ENCODE measurements around the gene NXPH3.

DNA sequence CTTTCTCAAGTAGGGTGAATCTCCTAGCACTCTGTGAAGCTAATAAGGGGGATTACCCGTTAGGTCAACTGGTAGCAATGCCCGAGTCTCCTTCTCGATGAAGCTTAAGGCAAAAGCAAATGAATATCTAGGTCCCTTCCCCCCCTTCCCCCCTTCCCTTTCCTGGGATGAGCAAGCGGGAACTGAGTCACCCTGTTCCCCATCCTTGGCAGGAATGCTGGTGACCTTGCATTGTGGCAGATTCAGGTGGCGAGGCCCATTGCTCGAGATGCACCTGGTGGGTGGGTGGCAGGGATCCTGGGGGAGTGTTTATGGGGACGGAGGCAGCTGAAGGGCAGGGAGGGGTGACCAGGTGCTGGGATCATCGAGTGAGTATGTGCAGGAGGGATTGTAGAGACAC, 7.1 kb downstream of the NXPH3 start:
- TF ChIP-seq, protein P1, sequence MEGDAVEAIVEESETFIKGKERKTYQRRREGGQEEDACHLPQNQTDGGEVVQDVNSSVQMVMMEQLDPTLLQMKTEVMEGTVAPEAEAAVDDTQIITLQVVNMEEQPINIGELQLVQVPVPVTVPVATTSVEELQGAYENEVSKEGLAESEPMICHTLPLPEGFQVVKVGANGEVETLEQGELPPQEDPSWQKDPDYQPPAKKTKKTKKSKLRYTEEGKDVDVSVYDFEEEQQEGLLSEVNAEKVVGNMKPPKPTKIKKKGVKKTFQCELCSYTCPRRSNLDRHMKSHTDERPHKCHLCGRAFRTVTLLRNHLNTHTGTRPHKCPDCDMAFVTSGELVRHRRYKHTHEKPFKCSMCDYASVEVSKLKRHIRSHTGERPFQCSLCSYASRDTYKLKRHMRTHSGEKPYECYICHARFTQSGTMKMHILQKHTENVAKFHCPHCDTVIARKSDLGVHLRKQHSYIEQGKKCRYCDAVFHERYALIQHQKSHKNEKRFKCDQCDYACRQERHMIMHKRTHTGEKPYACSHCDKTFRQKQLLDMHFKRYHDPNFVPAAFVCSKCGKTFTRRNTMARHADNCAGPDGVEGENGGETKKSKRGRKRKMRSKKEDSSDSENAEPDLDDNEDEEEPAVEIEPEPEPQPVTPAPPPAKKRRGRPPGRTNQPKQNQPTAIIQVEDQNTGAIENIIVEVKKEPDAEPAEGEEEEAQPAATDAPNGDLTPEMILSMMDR (conservative IDR thresholded peaks at IDR 0.05) = no peak
- no peak for TF ChIP-seq EZH2 (IDR thresholded peaks at IDR 0.05; ENCODE audit: low read depth)
